OCI-LY1 (cell line): Measurements from ENCODE around the gene DRAM1.

ENCODE experiments used
- EZH2 ChIP-seq: fragments of 200-600 bp; sonication (generic), shearing (Covaris generic); IDR thresholded peaks from 2 replicates; pipeline ENCODE4 v1.8.0; 2017; ENCODE audit warnings: borderline replicate concordance, mixed run types, mild to moderate bottlenecking, antibody characterized with exemption, low read length, moderate library complexity, mixed read lengths
- TF ChIP-seq, protein P1 (sequence below): fragments of 200-600 bp; sonication (generic), shearing (Covaris generic); IDR thresholded peaks from 2 replicates; pipeline ENCODE4 v1.5.1; 2017; ENCODE audit warnings: mild to moderate bottlenecking, antibody characterized with exemption, low read length, moderate library complexity, mixed read lengths

DNA sequence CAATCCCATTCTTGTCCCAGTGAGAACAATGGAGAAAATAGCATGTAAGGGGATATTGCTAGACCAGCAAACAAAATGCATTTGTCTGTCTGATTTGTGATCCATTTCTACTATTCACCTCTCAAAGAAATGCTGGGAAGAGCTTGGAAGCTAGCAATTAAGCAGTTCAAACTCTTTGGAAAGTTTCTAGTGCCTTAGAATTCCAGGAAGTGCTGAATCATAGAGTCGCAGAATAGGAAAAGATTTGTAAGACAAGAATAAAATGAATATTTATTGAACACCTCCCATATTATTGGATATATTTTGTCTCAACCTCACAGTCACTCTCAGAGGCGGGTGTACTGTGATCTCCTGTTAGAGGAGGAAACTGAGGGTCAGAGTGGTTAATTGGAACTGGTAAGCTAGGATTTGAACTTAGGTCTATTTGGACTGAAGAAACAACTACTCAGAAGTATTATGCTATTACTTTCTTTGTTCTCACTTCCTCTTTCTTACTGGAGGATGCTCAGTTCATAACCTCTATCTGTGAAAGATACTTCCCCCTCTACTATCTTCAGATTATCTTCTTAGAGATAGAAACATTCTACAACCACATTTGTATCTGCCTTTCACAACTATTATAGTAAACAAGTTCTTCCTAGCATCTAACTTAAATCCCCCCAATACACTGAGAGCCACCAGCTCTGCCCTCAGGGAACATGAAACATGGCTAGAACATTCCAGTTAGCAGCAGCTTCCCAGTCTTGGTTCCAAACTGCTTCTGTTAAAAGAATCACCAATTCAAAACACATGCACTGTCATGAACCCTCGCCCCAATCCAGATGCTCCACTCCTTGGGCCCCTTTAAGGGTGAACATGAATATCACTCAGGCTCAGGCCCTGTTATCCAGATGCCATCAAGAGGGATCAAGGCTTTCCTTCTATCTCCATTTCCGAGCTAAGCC, 64.2 kb downstream of the DRAM1 start:
- TF ChIP-seq, protein P1, sequence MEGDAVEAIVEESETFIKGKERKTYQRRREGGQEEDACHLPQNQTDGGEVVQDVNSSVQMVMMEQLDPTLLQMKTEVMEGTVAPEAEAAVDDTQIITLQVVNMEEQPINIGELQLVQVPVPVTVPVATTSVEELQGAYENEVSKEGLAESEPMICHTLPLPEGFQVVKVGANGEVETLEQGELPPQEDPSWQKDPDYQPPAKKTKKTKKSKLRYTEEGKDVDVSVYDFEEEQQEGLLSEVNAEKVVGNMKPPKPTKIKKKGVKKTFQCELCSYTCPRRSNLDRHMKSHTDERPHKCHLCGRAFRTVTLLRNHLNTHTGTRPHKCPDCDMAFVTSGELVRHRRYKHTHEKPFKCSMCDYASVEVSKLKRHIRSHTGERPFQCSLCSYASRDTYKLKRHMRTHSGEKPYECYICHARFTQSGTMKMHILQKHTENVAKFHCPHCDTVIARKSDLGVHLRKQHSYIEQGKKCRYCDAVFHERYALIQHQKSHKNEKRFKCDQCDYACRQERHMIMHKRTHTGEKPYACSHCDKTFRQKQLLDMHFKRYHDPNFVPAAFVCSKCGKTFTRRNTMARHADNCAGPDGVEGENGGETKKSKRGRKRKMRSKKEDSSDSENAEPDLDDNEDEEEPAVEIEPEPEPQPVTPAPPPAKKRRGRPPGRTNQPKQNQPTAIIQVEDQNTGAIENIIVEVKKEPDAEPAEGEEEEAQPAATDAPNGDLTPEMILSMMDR: no peak
- TF ChIP-seq EZH2: no peak
